Measurements from ENCODE around the gene INTS11. TPM values are rescaled to one million over a fixed set of nuclear protein-coding genes. Genes with fewer than 3 reads are reported as not detected.

INTS11 gene
- total RNA-seq, 2 experiments from 2014 or later: 111 to 113 TPM

DNA sequence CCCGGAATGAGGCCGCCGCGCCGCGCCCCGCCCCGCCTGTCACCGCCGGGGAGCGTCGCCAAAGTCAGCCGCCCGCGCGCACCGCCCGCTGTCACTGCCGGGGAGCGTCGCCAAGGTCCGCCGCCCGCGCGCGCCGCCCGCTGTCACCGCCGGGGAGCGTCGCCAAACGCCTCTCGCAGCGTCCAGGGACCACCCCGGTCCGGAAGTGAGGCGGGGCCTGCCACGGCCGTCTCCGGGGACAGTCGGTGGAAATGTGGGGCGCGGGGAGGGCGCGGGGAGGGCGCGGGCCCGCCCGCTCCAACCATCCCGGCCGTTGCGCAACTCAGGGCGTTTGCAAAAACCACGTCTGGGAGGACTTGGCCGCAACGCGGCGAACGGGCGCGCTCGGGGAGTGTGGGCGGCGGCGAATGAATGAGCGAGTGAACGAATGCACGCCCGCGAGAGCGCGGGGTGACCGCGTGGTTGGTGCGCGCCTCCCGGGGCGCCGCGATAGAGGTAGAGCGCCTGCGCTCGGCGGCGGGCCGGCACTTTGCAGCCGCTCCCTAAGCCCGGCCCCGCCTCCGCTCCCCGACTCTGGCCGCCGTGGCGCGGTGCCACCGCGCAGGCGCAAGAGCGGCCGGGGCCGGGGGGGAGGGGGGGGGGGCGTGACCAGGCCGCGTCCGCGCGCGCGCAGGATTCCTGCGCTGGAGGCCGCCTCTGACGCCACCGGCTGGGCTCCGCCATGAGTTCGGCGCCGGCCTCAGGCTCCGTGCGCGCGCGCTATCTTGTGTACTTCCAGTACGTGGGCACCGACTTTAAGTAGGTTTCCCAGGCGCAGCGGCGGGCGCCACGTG lies 16.3 kb downstream of the INTS11 start, which contains the start of the genes ACAP3 and PUSL1:
Gene ACAP3, minus strand, starts transcription at position 8 of the 833 bp plus-strand sequence. CDS start 115 bp downstream, outside the sequence.
Gene PUSL1, plus strand, starts transcription at position 675 of the 833 bp plus-strand sequence. Its CDS starts 47 bp downstream, at position 722.
- H3K4me1 Mint-ChIP-seq: peaks cover 20% of the 10 kb centered on the region
- DNase-seq: peak; percentile 94
- H3K36me3 Mint-ChIP-seq: no peaks in the 10 kb centered on the region
- H3K27me3 Mint-ChIP-seq: no peaks in the 10 kb centered on the region
- H3K27ac Mint-ChIP-seq: peak within 1 kb of the TSS; percentile 86
- no peaks in the 10 kb centered on the region for H3K9me3 Mint-ChIP-seq
- peak within 1 kb of the TSS; percentile 85 for H3K4me3 Mint-ChIP-seq

DNA sequence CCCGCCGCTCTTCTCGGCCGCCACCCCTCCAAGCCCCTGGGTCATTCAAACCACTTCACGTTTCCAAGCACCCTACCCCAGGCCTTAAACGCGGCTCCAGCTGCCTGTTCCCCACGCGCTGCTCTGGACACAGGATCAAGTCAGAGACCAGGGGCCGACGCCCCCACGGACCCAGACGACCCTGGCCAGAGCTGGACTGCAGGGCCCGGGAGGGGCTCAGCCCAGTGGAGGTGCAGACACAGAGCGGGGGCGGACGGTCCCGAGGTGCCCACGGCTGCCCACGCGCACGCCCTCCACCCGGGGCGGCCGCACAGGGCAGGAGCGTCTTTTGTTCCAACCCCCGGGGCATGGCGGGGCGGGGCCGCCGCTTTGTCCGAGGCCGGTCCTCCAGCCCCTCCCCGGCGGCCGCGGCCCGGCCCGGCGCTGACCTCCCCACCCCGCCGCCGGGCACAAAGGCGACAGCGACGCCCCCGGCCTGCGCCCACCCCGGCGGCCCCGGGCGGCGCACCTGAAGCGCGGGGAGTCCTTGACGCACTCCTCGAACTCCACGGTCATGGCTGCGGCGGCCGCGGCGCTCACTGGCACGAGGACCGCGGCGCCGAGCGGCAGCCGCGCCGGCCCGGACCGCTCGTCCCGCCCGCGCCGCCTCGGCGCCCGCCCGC lies 17.1 kb downstream of the INTS11 start:
- peak overlapping the region; percentile 68 for H3K27ac Mint-ChIP-seq
- peak overlapping the region; percentile 85 for H3K4me3 Mint-ChIP-seq
- peaks cover 20% of the 10 kb centered on the region for H3K4me1 Mint-ChIP-seq
- H3K36me3 Mint-ChIP-seq: no peaks in the 10 kb centered on the region
- peak; percentile 31 for DNase-seq
- no peaks in the 10 kb centered on the region for H3K27me3 Mint-ChIP-seq
- no peaks in the 10 kb centered on the region for H3K9me3 Mint-ChIP-seq

DNA sequence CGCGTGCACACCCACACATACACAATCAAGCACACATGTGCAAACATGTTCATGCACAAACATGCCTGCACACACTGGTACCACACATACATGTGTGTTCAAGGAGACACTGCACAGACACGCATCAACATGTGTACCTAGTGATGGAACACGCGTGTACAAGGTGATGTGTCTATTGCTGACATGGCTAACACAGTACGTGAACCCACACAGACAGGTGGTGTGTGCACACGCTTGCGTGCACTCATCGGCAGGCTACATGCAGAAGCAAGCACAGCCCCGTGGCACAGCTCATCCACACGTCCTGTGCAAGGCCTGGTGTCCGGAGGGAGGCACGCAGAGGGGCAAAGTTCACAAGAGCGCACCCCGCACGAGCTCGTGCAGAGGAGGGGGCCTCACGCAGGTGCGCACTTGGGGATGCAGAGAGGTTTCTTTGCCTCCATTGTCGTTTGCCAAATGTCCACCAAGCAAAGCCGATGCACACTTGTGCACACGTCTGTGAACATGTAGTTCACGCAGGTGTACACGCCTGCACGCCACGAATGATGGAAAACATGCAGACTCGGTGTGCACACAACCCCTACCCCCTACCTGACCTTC lies 17.7 kb downstream of the INTS11 start:
- Mint-ChIP-seq H3K9me3 (no peaks in the 10 kb centered on the region), H3K36me3 (no peaks in the 10 kb centered on the region), H3K4me1 (peaks cover 20% of the 10 kb centered on the region), H3K27ac (peak overlapping the region; percentile 70), H3K4me3 (peak overlapping the region; percentile 85), H3K27me3 (no peaks in the 10 kb centered on the region)
- no peak for DNase-seq

DNA sequence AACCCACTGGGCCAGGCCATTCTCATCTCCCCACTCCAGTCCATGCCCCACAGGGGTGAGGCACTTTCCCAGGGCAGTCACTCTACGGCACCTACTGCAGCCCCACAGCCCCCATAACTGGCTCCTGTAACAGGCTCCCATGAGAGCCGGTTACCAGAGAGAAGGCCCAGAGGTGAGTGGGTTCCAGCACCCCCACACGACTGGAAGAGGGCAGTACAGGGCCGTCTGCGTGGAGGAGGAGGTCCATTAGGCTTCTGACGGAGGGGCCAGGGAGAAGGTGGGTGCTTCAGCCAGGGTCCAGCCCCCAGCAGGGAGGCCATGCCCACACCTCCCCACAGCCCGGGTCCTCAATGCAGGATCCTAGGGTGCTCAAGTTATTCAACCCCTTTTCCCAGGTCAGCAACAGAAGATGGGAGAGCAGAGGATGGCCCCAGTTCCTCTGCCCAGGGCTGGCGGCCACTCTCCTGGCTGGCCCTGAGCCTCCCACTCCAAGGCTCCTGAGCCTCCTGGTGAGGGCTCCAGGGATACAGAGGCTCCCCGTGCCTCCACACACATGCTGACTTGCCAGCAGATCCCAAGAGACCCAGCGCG lies 18.3 kb downstream of the INTS11 start:
- H3K36me3 Mint-ChIP-seq: no peaks in the 10 kb centered on the region
- H3K4me3 Mint-ChIP-seq: peak overlapping the region; percentile 85
- H3K27ac Mint-ChIP-seq: peak overlapping the region; percentile 70
- DNase-seq: peak; percentile 46
- no peaks in the 10 kb centered on the region for H3K9me3 Mint-ChIP-seq
- H3K27me3 Mint-ChIP-seq: no peaks in the 10 kb centered on the region
- peaks cover 20% of the 10 kb centered on the region for H3K4me1 Mint-ChIP-seq

DNA sequence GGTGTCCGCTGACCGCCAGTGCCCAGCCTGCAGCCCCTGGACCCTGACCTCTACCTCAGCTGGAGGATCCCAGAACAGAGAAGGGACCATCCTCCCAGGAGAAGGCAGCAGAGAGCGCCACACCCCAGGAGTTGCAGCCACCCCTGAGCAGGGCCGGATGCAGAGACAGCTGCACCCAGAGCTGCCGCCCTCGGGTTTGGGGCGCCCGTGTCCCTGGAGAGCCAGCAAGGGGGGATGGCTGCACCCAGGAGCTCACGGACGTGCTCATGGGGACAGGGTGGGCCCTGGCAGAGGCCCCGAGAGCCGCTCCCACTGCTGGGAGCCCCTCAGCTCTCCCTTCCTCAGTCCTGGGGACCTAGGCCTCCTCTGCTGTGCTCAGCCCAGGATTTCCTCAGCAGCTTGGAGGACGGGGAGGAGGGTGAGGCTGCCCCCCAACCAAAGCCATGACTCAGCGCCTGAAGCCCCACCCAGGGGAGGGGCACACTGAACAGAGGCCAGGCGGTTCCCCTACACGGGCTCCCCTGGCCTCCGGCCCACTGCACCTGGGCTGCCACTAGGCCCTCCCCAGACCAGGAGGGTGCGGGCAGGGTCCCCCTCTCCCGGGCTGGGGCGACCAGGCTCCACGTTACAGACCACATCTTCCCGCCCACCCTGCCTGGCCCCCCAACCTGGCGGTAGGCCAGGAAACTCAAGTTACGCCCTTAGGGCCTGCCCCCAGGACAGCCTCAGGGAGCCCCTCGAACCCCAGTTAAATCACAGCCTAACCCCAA lies 19.0 kb downstream of the INTS11 start:
- Mint-ChIP-seq H3K27ac (peak overlapping the region; percentile 70), H3K27me3 (no peaks in the 10 kb centered on the region), H3K9me3 (no peaks in the 10 kb centered on the region), H3K4me3 (peak overlapping the region; percentile 85), H3K36me3 (no peaks in the 10 kb centered on the region), H3K4me1 (peaks cover 20% of the 10 kb centered on the region)
- peak; percentile 82 for DNase-seq

DNA sequence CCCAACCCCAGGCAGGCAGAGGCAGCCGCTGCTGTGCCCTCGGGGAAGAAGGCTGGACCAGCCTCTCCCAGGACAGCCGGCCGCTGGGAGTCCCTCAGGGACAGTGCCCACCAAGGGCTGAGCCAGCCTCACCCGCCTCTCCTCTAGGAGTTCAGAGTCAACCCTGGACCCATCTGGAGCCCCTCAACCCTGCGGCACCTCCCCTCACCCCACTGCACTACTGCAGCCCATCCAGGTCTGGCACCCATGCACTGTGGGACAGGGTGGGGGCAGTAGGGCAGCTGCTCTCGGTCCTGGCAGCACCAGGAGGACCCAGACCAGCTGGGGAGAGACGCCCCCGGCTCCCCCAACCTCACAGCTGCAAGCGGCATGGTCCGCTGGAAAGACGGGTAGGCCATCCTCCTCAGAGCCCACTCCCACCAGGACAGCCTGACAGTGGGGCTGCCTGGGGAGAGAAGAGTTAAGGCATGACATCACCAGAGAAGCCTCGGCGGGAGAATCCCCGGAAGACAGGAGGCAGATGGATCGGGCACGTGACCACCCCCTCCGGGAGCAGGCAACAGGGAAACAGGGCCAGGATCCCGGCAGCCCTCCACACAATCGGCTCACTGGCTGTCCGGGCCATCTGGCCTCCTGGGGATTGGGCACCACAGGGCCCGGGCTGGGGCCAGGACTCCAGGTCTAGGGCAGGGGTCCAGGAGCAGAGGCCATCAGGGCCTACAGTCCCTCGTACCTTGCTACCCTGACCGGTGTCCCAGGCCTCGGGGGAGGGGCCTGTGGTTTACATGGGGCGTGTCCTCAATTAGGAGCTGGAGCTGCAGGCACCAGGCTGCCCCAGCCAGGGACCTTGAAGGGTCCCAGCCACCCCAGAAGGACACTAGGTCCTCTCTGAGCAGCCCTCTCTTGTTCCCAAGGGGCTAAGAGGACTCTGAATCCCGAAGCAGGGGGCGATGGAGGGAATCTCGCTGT lies 19.8 kb downstream of the INTS11 start:
- Mint-ChIP-seq H3K27ac (no peak overlapping the region), H3K4me1 (peaks cover 20% of the 10 kb centered on the region), H3K9me3 (no peaks in the 10 kb centered on the region), H3K4me3 (peak overlapping the region; percentile 85), H3K27me3 (no peaks in the 10 kb centered on the region), H3K36me3 (no peaks in the 10 kb centered on the region)
- no peak for DNase-seq

DNA sequence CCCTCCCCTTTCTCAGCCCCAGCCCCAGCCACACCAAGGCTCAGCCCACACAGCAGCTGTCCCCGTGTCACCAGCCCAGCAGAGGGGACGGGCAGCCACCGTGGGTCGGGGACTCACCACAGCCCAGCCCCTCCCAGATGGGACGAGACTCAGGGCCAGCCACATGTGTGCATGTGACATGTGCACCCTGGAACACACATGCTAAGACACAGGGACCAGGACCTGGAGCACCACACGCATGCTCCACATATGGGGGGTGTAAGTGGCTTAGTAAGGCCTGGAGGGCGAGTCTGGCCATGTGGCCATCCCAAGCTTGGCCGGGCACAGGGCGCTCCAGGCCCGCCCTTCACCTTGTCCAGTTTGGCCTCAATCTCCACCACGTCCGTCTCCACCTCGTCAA lies 20.7 kb downstream of the INTS11 start:
- Mint-ChIP-seq H3K27ac (no peak overlapping the region), H3K9me3 (no peaks in the 10 kb centered on the region), H3K36me3 (no peaks in the 10 kb centered on the region), H3K4me3 (no peak overlapping the region), H3K4me1 (peaks cover 20% of the 10 kb centered on the region), H3K27me3 (no peaks in the 10 kb centered on the region)
- DNase-seq: no peak

DNA sequence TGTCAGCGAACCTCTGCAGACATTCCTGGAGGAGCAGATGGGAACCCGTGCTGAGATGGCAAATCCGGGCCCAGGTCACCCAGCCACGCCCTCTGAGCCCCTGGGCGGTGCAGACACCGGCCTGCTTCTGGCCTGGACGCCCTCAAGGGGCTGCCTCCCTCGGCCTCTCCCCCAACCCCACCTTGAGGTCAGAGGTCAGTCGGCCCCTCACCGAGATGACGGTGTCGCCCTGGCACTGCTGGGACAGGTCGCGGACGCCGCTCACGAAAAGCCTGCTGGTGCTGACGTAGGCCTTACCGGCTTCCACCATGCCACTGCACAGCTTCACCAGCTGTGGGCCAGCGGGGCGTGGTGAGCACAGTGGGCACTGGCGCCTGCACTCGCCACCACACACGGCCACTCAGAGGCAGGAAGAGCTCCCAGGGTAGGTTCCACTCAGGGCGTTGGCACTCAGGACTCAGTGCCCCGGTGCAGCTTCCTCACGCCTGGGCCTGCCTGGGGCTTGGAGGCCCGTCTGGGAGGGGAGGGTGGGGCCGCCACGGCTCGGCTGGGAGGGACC lies 21.4 kb downstream of the INTS11 start:
- Mint-ChIP-seq H3K9me3 (no peaks in the 10 kb centered on the region), H3K36me3 (no peaks in the 10 kb centered on the region), H3K27ac (no peak overlapping the region), H3K4me3 (no peak overlapping the region), H3K27me3 (no peaks in the 10 kb centered on the region), H3K4me1 (peaks cover 20% of the 10 kb centered on the region)
- no peak for DNase-seq

DNA sequence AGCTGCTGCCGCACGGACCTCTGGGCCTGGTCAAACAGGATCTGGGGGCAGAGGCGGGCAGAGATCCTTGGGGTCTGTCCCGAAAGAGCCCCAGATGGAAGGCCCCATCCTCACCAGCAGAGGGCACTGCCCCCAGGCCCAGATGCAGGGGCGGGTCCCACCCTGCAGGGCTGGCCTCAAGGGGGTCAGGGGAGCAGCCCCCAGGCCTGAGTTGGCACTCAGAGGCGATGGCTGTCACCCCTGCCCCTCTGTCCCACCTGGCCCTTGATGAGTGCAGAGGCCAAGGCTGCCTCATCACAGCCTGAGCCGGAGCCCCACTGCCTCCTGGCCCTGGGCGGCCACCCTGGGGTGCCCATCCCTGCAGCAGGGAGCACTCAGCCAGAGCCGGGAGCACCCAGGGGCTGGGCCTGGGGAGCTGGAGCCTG lies 22.4 kb downstream of the INTS11 start:
- H3K27me3 Mint-ChIP-seq: no peaks in the 10 kb centered on the region
- H3K4me1 Mint-ChIP-seq: peaks cover 18% of the 10 kb centered on the region
- no peak overlapping the region for H3K4me3 Mint-ChIP-seq
- no peak for DNase-seq
- H3K27ac Mint-ChIP-seq: no peak overlapping the region
- no peaks in the 10 kb centered on the region for H3K36me3 Mint-ChIP-seq
- H3K9me3 Mint-ChIP-seq: no peaks in the 10 kb centered on the region

DNA sequence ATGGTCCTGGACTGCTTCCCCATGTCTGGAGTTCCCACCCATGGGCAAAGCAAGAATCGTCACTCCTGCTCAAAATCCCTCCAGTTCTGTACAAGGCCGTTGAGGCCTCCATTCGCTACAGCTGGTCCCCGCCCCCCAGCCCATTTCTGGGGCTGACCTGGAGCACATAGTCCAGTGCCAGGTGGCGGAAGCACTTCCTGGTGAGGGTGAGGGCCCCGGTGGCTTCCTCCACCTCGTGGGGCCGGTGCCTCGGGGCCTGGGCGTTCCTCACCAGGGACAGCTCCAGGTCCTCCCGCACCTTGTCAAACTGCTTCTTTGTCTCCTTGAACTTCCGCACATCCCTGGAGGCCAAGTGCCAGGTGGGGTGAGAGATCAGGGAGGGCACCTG lies 24.1 kb downstream of the INTS11 start:
- Mint-ChIP-seq H3K27ac (no peak overlapping the region), H3K4me3 (no peak overlapping the region), H3K9me3 (no peaks in the 10 kb centered on the region), H3K36me3 (no peaks in the 10 kb centered on the region), H3K4me1 (peaks cover 5% of the 10 kb centered on the region), H3K27me3 (no peaks in the 10 kb centered on the region)
- no peak for DNase-seq

DNA sequence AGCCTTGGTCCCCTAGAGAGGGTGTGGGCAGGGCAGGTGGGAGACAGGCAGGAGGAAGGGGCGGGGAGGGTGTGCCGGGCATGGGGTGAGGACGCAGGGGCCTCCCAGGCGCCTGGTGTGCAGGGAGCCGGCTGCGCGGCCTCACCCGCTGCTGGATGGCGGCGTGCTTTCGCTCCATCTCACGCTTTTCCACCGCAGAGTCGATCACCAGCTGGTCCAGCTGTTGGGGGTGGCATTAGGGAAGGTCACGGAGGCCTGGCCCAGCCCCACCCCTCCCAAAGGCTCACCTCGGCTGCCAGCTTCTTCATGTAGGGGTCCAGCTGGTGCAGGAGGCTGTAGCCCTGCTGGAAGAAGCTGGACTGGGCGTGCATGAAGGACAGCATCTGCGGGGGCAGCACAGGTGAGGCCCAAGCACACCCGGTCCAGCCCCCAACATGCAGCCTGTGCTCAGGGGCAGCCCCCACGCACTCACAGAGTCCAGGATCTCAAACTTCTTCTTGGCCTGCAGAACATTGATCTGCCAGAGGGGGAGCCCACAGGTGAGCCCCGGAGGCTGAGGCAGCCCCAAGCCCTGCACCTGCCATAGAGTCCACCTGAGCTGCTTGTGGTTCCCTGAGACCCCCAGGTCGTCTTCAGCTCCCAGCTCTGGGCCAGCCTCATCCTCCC lies 24.6 kb downstream of the INTS11 start:
- Mint-ChIP-seq H3K9me3 (no peaks in the 10 kb centered on the region), H3K27me3 (no peaks in the 10 kb centered on the region), H3K36me3 (no peaks in the 10 kb centered on the region), H3K4me3 (no peak overlapping the region), H3K4me1 (peaks cover 2% of the 10 kb centered on the region), H3K27ac (no peak overlapping the region)
- DNase-seq: peak; percentile 41

DNA sequence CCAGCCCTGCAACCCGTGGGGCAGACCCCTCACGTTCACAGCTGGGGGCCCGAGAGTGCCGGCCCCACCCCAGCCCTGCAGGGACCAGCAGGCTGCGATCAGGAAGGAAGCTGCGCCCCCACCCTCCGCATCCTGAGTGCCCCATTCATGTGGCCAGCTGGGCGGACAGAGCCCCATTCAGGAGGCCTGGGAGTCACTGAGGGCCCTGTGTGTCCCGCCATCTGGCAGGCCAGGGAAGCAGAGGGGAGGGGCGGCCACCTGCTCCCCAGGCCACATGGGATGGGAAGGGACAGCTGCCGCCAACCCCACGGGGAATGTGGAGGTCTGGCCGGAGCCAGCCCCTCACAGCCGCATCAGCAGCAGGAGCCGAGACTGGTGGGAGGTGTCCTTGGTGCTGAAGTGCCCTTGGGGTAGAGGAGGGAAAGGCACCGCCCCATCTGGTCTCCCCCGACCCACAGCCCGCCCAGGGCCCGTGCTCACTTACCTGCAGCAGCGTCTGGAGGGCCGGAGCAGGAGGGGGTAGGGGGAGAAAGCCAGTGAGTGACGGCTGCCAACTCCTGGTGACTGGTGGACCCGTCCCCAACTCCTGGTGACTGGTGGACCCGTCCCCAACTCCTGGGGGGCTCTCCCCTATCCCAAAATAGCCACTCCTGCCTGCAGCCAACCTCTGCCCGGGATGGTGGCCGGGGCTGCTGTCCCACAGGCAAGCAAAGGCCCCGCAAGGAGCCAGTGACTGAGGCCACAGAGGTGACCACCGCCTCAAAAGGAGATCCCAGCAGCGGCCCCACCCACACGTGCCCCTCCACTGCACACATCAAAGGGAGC lies 25.4 kb downstream of the INTS11 start:
- no peak for DNase-seq
- H3K4me3 Mint-ChIP-seq: no peak overlapping the region
- H3K4me1 Mint-ChIP-seq: no peaks in the 10 kb centered on the region
- no peaks in the 10 kb centered on the region for H3K27me3 Mint-ChIP-seq
- H3K9me3 Mint-ChIP-seq: no peaks in the 10 kb centered on the region
- H3K36me3 Mint-ChIP-seq: no peaks in the 10 kb centered on the region
- no peak overlapping the region for H3K27ac Mint-ChIP-seq

Data from activated naive CD8-positive, alpha-beta T cell treated with anti-CD3 and anti-CD28 coated beads for 36 hours (primary cell).